Adrenal gland (tissue), 12 donors: ENCODE measurements around the gene EMC8. TPM values are rescaled to one million over a fixed set of nuclear protein-coding genes. Genes with fewer than 3 reads are reported as not detected.

Experiments
- DNase-seq, 7 donors: peaks; one replicate each; pipeline ENCODE4 v3.0.0-alpha.2; 2019 to 2020
- H3K27ac ChIP-seq, 5 donors: fragments of 200-600 bp; sonication (generic) in 4 of 5; 1 replicate in 3 of 5; 2 replicates in 2 of 5; pipeline versions ENCODE4 v1.5.1 to v1.8.0; 2016 to 2020; ENCODE audit warnings: mild to moderate bottlenecking in 1 of 5
- H3K27me3 ChIP-seq: fragments of 200-600 bp; 2 replicates; pipeline ENCODE4 v1.8.0; 2021
- H3K36me3 ChIP-seq, 2 donors: fragments of 200-600 bp; replicated peaks in 1 of 2; 1 replicate in 1 of 2; 2 replicates in 1 of 2; pipeline versions ENCODE4 v1.5.1 to v1.8.0; 2018 to 2022
- H3K4me1 ChIP-seq, 2 donors: fragments of 200-600 bp; replicated peaks in 1 of 2; 1 replicate in 1 of 2; 2 replicates in 1 of 2; pipeline versions ENCODE4 v1.5.1 to v1.8.0; 2018 to 2021
- H3K4me3 ChIP-seq, 4 donors: fragments of 200-600 bp; sonication (generic) in 3 of 4; one replicate each; pipeline ENCODE4 v1.5.1; 2016 to 2018
- H3K9me3 ChIP-seq, 3 donors: fragments of 200-600 bp; sonication (generic) in 1 of 3; replicated peaks in 1 of 3; 1 replicate in 2 of 3; 2 replicates in 1 of 3; pipeline versions ENCODE4 v1.5.1 to v1.8.0; 2016 to 2021
- POLR2A ChIP-seq, 2 donors: fragments of 450-650 bp; IDR thresholded peaks; one replicate each; pipeline ENCODE4 v1.6.1; 2017; ENCODE audit warnings: antibody characterized with exemption in 2 of 2, mild to moderate bottlenecking in 2 of 2, moderate library complexity in 1 of 2
- WGBS, 4 donors: extraction: QIAGEN DNeasy Blood & Tissue Kit in 2 of 4; methylation state at CpG; one replicate each; pipeline versions ENCODE4 v1.1.5 to v1.1.7; 2013 to 2017; 5-methylcytosine and 5-hydroxymethylcytosine counted together
- intact Hi-C, 2 donors: fragments of 100-400 bp; cut with DNase I; formaldehyde crosslinking; loops; one replicate each; pipeline versions ENCODE4 v1.14.1 to v1.15.0; 2022 to 2023
- polyA plus RNA-seq, 3 donors: library from polyadenylated mRNA; stranded (reverse); fragments of 200-250 nt in 2 of 3; fragments of 350-450 nt in 1 of 3; fragmentation: Illumina TruSeq in 1 of 3; extraction: RNeasy Lipid Tissue Mini Kit (QIAGEN cat#74804) in 1 of 3; gene quantifications; one replicate each; pipeline ENCODE4 v1.2.3, GENCODE V29; 2013 to 2014
- total RNA-seq, 9 donors: library from RNA; depleted of rRNA in 4 of 9; stranded (reverse); fragments of >200 nt in 4 of 9; fragments of 120-200 nt in 1 of 9; fragmentation: NEBNext Ultra II Directional in 1 of 9; extraction: Animal tissue kit (Norgen Biotek cat#: 25700) in 1 of 9; gene quantifications; one replicate each; pipeline versions ENCODE4 v1.1.0 to v1.2.4, GENCODE V29; 2013 to 2023
- TF ChIP-seq, protein P1 (sequence below), 6 experiments: fragments of 450-650 bp in 4 of 6; fragments of 200-600 bp in 2 of 6; sonication (generic) in 1 of 6; IDR thresholded peaks; 1 replicate in 5 of 6; 2 replicates in 1 of 6; pipeline versions ENCODE4 v1.5.1 to v1.8.0; 2016 to 2021; ENCODE audit warnings: antibody characterized with exemption in 6 of 6, mild to moderate bottlenecking in 2 of 6, moderate library complexity in 1 of 6
- donor health status: healthy with polysubstance abuse.
- donor health status: Bipolar disorder and iron deficiency.
- donor health status: DM: yes; HTN: yes; CAD: no.
- donor health status: DM: no; HTN: no; CAD: no.
- donor health status: DM: no; HTN: no; CAD: no.
- donor health status: DM: yes; HTN: yes; CAD: no.

Gene EMC8
- total and polyA plus RNA-seq, 12 donors, result 10.7 to 53.8 (median 24.1) TPM

GRCh38 chr16:85780281-85780680 is 19.1 kb downstream of the EMC8 start:
- Histone ChIP-seq H3K4me1 (no peaks in the 10 kb centered on the region), H3K27me3 (no peaks in the 10 kb centered on the region), H3K4me3 (no peak overlapping the region), H3K27ac (no peak overlapping the region), H3K36me3 (peaks cover 0 to 25% of the 10 kb centered on the region in 2 donors), H3K9me3 (no peaks in the 10 kb centered on the region)
- TF ChIP-seq, protein P1, sequence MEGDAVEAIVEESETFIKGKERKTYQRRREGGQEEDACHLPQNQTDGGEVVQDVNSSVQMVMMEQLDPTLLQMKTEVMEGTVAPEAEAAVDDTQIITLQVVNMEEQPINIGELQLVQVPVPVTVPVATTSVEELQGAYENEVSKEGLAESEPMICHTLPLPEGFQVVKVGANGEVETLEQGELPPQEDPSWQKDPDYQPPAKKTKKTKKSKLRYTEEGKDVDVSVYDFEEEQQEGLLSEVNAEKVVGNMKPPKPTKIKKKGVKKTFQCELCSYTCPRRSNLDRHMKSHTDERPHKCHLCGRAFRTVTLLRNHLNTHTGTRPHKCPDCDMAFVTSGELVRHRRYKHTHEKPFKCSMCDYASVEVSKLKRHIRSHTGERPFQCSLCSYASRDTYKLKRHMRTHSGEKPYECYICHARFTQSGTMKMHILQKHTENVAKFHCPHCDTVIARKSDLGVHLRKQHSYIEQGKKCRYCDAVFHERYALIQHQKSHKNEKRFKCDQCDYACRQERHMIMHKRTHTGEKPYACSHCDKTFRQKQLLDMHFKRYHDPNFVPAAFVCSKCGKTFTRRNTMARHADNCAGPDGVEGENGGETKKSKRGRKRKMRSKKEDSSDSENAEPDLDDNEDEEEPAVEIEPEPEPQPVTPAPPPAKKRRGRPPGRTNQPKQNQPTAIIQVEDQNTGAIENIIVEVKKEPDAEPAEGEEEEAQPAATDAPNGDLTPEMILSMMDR (IDR thresholded peaks at IDR 0.05), result no peak
- no peak for TF ChIP-seq POLR2A (IDR thresholded peaks at IDR 0.05)
- 91 to 96% (median 92%) methylated on average over 12 to 26 of the region's 26 CpGs for WGBS, 4 donors
- no peak for DNase-seq
- intact Hi-C loops, result no loop called here

- H3K4me1 ChIP-seq, result no peaks in the 10 kb centered on the region
- no peaks in the 10 kb centered on the region for H3K9me3 ChIP-seq
- 80 to 88% (median 84%) methylated on average over 12 of the region's 12 CpGs for WGBS, 4 donors
- peaks cover 0 to 25% of the 10 kb centered on the region in 2 donors for H3K36me3 ChIP-seq
- TF ChIP-seq, protein P1 (IDR thresholded peaks at IDR 0.05), result no peak
- TF ChIP-seq POLR2A (IDR thresholded peaks at IDR 0.05), result no peak
- no peak for DNase-seq
- H3K4me3 ChIP-seq, result no peak overlapping the region
- H3K27me3 ChIP-seq, result no peaks in the 10 kb centered on the region
- H3K27ac ChIP-seq, result no peak overlapping the region
- intact Hi-C loops, result no loop called here
These were observed 20.5 kb downstream of the EMC8 start for GRCh38 chr16:85778873-85779272.

DNA sequence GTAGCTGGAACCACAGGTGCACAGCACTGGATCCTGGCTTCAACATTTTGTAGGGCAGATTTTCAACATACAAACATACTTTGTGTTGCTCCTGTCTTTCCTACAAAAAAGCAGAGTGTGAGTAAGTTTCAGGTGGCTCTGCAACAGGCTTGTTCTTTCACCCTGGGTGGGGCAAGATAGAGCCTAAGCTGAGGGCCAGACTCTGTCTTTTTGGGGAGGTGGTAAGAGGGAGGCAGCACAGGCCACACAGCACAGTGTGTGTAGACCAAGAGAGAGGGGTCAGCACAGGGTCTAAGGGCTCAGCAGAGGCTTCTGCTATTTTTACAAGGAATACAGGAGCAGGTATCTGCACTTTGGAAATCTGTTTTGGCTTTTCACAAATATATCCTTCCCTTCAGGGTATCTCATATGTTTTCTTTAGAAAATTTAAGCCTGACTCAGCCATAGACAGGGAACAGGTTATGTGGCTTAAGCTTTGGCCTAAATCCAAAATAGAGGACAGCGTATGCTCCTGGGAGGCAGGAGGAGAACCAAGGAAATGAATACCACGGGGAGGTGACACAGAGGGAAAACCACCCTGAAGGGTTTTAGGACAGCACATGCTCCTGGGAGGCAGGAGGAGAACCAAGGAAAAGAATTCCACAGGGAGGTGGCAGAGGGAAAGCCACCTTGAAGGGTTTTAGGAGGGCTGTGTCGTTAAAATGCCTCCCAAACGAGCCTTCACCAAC is 21.6 kb downstream of the EMC8 start:
- intact Hi-C loops, result no loop called here
- Histone ChIP-seq H3K27me3 (no peaks in the 10 kb centered on the region), H3K36me3 (peaks cover 0 to 25% of the 10 kb centered on the region in 2 donors), H3K4me1 (no peaks in the 10 kb centered on the region), H3K27ac (no peak overlapping the region), H3K4me3 (no peak overlapping the region), H3K9me3 (no peaks in the 10 kb centered on the region)
- no peak for TF ChIP-seq POLR2A (IDR thresholded peaks at IDR 0.05)
- TF ChIP-seq, protein P1 (IDR thresholded peaks at IDR 0.05), result no peak
- WGBS, 4 donors, result 70 to 86% (median 82%) methylated on average over 4 of the region's 4 CpGs
- no peak for DNase-seq

DNA sequence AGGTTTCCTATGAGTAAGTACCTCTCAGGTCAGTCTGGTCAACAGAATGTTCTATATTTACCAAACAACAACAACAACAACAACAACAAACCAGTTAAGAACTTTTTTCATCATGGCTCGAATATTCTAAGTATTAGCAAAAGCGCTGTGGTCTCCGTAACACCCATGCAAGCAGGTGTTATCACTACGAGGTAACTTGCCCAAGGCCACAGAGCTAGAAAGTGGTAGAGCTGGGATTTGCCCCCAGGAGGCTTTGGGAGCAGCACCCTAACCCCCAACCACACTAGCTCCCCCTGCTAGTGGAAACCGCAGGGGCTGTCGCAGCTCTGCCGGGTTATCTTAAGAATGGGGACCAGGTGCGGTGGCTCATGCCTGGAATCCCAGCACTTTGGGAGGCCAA is 24.5 kb downstream of the EMC8 start:
- WGBS, 4 donors, result 92 to 96% (median 94%) methylated on average over 7 to 8 of the region's 8 CpGs
- H3K9me3 ChIP-seq, result no peaks in the 10 kb centered on the region
- no peak for DNase-seq
- intact Hi-C loops, result no loop called here
- H3K4me1 ChIP-seq, result no peaks in the 10 kb centered on the region
- H3K4me3 ChIP-seq, result no peak overlapping the region
- H3K27ac ChIP-seq, result no peak overlapping the region
- H3K27me3 ChIP-seq, result no peaks in the 10 kb centered on the region
- TF ChIP-seq POLR2A (IDR thresholded peaks at IDR 0.05), result no peak
- TF ChIP-seq, protein P1 (IDR thresholded peaks at IDR 0.05), result no peak
- peaks cover 0 to 12% of the 10 kb centered on the region in 2 donors for H3K36me3 ChIP-seq
